ENCODE measurements around the gene MICAL3. TPM values are rescaled to one million over a fixed set of nuclear protein-coding genes. Genes with fewer than 3 reads are reported as not detected.

MICAL3 gene
- total RNA-seq, 3 donors from 2014 or later: 33.9 to 39.6 (median 35.1) TPM

GRCh38 chr22:17838180-17838865, 186.0 kb downstream of the MICAL3 start:
- H3K4me1 Mint-ChIP-seq (ENCODE audit: low read depth): peaks cover 11% of the 10 kb centered on the region
- no peaks in the 10 kb centered on the region for H3K9me3 Mint-ChIP-seq
- no peaks in the 10 kb centered on the region for H3K27me3 Mint-ChIP-seq (ENCODE audit: low read depth)
- H3K4me3 Mint-ChIP-seq: no peak overlapping the region
- DNase-seq (no peak), ATAC-seq (no peak)
- peaks cover 3% of the 10 kb centered on the region for H3K36me3 Mint-ChIP-seq (ENCODE audit: insufficient read depth)

- Mint-ChIP-seq H3K36me3 (ENCODE audit: insufficient read depth) (no peaks in the 10 kb centered on the region), H3K9me3 (no peaks in the 10 kb centered on the region), H3K4me1 (ENCODE audit: low read depth) (peaks cover 3% of the 10 kb centered on the region), H3K4me3 (no peak overlapping the region), H3K27me3 (ENCODE audit: low read depth) (no peaks in the 10 kb centered on the region)
- DNase-seq (no peak), ATAC-seq (no peak)
These were observed 187.2 kb downstream of the MICAL3 start for GRCh38 chr22:17836992-17837742.

- Mint-ChIP-seq H3K4me3 (no peak overlapping the region), H3K4me1 (ENCODE audit: low read depth) (no peaks in the 10 kb centered on the region), H3K27me3 (ENCODE audit: low read depth) (no peaks in the 10 kb centered on the region), H3K9me3 (no peaks in the 10 kb centered on the region), H3K36me3 (ENCODE audit: insufficient read depth) (peaks cover 2% of the 10 kb centered on the region)
- no peak for DNase-seq
- no peak for ATAC-seq
These were observed 189.1 kb downstream of the MICAL3 start for GRCh38 chr22:17835256-17835655.

- Mint-ChIP-seq H3K36me3 (ENCODE audit: insufficient read depth) (peaks cover 6% of the 10 kb centered on the region), H3K9me3 (no peaks in the 10 kb centered on the region), H3K4me3 (no peak overlapping the region), H3K27me3 (ENCODE audit: low read depth) (no peaks in the 10 kb centered on the region), H3K4me1 (ENCODE audit: low read depth) (peaks cover 4% of the 10 kb centered on the region)
- ATAC-seq (no peak), DNase-seq (no peak)
These were observed 190.9 kb downstream of the MICAL3 start for GRCh38 chr22:17833489-17833888.

- no peak for ATAC-seq
- no peaks in the 10 kb centered on the region for H3K9me3 Mint-ChIP-seq
- no peaks in the 10 kb centered on the region for H3K27me3 Mint-ChIP-seq (ENCODE audit: low read depth)
- H3K4me1 Mint-ChIP-seq (ENCODE audit: low read depth): peaks cover 4% of the 10 kb centered on the region
- peaks cover 6% of the 10 kb centered on the region for H3K36me3 Mint-ChIP-seq (ENCODE audit: insufficient read depth)
- H3K4me3 Mint-ChIP-seq: no peak overlapping the region
- no peak for DNase-seq
These were observed 191.7 kb downstream of the MICAL3 start for GRCh38 chr22:17832665-17833064.

GRCh38 chr22:17831501-17832251, 192.7 kb downstream of the MICAL3 start:
- DNase-seq (no peak), ATAC-seq (no peak)
- Mint-ChIP-seq H3K4me1 (ENCODE audit: low read depth) (peaks cover 4% of the 10 kb centered on the region), H3K4me3 (no peak overlapping the region), H3K36me3 (ENCODE audit: insufficient read depth) (peaks cover 7% of the 10 kb centered on the region), H3K9me3 (no peaks in the 10 kb centered on the region), H3K27me3 (ENCODE audit: low read depth) (no peaks in the 10 kb centered on the region)

GRCh38 chr22:17830043-17830961, 194.1 kb downstream of the MICAL3 start:
- ATAC-seq: peak; percentile 91 to 93
- no peak overlapping the region for H3K4me3 Mint-ChIP-seq
- H3K9me3 Mint-ChIP-seq: no peaks in the 10 kb centered on the region

GRCh38 chr22:17829695-17830042, 194.7 kb downstream of the MICAL3 start:
- peaks cover 15% of the 10 kb centered on the region for H3K36me3 Mint-ChIP-seq (ENCODE audit: insufficient read depth)
- peaks cover 4% of the 10 kb centered on the region for H3K4me1 Mint-ChIP-seq (ENCODE audit: low read depth)
- no peaks in the 10 kb centered on the region for H3K9me3 Mint-ChIP-seq
- no peak overlapping the region for H3K4me3 Mint-ChIP-seq
- ATAC-seq: no peak
- H3K27me3 Mint-ChIP-seq (ENCODE audit: low read depth): no peaks in the 10 kb centered on the region
- no peak for DNase-seq

More at GRCh38 chr22:17830043-17830961, 194.1 kb downstream of the MICAL3 start:
- Mint-ChIP-seq H3K36me3 (ENCODE audit: insufficient read depth) (peaks cover 15% of the 10 kb centered on the region), H3K4me1 (ENCODE audit: low read depth) (peaks cover 4% of the 10 kb centered on the region), H3K27me3 (ENCODE audit: low read depth) (no peaks in the 10 kb centered on the region)
- peak; percentile 81 for DNase-seq

- Mint-ChIP-seq H3K27me3 (ENCODE audit: low read depth) (no peaks in the 10 kb centered on the region), H3K9me3 (no peaks in the 10 kb centered on the region), H3K36me3 (ENCODE audit: insufficient read depth) (peaks cover 15% of the 10 kb centered on the region), H3K4me3 (no peak overlapping the region), H3K4me1 (ENCODE audit: low read depth) (peaks cover 4% of the 10 kb centered on the region)
- no peak for ATAC-seq
- no peak for DNase-seq
These were observed 195.8 kb downstream of the MICAL3 start for GRCh38 chr22:17828502-17829080.

- no peak for DNase-seq
- no peak for ATAC-seq
- Mint-ChIP-seq H3K4me3 (no peak overlapping the region), H3K9me3 (no peaks in the 10 kb centered on the region), H3K36me3 (ENCODE audit: insufficient read depth) (peaks cover 15% of the 10 kb centered on the region), H3K27me3 (ENCODE audit: low read depth) (no peaks in the 10 kb centered on the region), H3K4me1 (ENCODE audit: low read depth) (peaks cover 4% of the 10 kb centered on the region)
These were observed 196.9 kb downstream of the MICAL3 start for GRCh38 chr22:17827466-17827865.

- no peak for ATAC-seq
- Mint-ChIP-seq H3K9me3 (no peaks in the 10 kb centered on the region), H3K4me1 (ENCODE audit: low read depth) (peaks cover 4% of the 10 kb centered on the region), H3K4me3 (no peak overlapping the region), H3K36me3 (ENCODE audit: insufficient read depth) (peaks cover 16% of the 10 kb centered on the region), H3K27me3 (ENCODE audit: low read depth) (no peaks in the 10 kb centered on the region)
- DNase-seq: no peak
These were observed 198.3 kb downstream of the MICAL3 start for GRCh38 chr22:17825876-17826550.

- no peak for ATAC-seq
- no peak for DNase-seq
- Mint-ChIP-seq H3K36me3 (ENCODE audit: insufficient read depth) (peaks cover 12% of the 10 kb centered on the region), H3K27me3 (ENCODE audit: low read depth) (no peaks in the 10 kb centered on the region), H3K9me3 (no peaks in the 10 kb centered on the region), H3K4me1 (ENCODE audit: low read depth) (no peaks in the 10 kb centered on the region), H3K4me3 (no peak overlapping the region)
These were observed 199.9 kb downstream of the MICAL3 start for GRCh38 chr22:17824457-17824856.

GRCh38 chr22:17823964-17824363, 200.4 kb downstream of the MICAL3 start:
- ATAC-seq (no peak), DNase-seq (no peak)
- peaks cover 12% of the 10 kb centered on the region for H3K36me3 Mint-ChIP-seq (ENCODE audit: insufficient read depth)
- no peaks in the 10 kb centered on the region for H3K27me3 Mint-ChIP-seq (ENCODE audit: low read depth)
- H3K4me1 Mint-ChIP-seq (ENCODE audit: low read depth): no peaks in the 10 kb centered on the region
- no peaks in the 10 kb centered on the region for H3K9me3 Mint-ChIP-seq
- no peak overlapping the region for H3K4me3 Mint-ChIP-seq
